ENCODE data around the gene CATSPERE.
A peak's percentile ranks its signal among the peaks of the same experiment; 100 is the strongest.
"Not testable (repeated sequence)": the region's sequence is repeated elsewhere in the genome, so short reads cannot be mapped to it uniquely, and the experiment has no call there.

CATSPERE gene

DNA sequence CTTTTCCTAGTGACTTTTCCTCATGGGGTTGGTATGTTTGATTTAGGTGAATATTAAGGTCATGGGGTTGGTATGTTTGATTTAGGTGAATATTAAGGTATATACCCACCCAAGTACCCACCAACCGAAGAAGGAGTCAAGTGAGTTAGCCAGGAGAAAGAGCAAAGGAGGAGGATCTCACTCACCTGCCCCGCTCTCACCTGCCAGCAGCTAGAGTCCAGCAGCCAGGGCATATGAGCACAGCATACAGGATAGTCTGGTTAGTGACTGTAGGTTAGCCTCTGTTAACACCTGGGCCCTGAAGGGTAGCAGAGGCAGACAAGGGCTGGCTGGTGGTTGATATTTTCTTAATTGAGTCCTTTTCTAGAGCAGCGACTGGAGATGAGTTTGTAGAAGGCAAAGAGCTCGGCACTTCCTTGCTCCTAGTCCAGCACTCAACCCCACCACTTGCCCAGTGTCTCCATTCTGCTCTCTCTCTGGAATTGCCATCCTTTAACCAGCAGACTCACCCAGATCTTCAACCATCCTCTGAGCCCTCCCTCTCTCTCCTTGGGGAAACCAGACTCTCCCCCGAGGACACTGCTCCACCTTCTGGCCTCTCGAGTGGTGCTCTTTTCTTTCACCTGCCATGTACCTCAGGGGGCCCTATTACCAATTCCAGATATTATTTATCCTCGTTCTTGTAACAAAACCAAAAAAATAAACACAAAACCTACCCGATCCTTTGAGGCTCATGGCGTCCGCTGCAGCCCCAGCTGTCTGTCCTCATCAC is 175.6 kb downstream of the CATSPERE start:
- no peak for DNase-seq

DNA sequence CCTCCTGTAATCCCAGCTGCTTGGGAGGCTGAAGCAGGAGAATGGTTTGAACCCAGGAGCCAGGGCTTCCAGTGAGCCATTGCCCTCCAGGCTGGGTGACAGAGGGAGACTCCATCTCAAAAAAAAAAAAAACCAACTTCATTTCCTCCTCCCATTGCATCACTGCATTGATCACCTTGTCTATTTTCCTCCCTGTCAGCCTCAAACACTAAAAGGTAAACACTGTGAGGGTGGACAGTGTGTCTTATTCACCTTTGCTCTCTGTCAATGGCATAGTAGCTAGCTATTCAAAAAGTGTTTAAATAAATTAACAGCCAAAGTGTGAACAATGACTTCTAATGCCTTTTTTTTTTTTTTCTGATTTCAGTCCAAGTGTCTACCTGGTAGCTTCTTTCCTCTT is 178.5 kb downstream of the CATSPERE start:
- DNase-seq: no peak

DNA sequence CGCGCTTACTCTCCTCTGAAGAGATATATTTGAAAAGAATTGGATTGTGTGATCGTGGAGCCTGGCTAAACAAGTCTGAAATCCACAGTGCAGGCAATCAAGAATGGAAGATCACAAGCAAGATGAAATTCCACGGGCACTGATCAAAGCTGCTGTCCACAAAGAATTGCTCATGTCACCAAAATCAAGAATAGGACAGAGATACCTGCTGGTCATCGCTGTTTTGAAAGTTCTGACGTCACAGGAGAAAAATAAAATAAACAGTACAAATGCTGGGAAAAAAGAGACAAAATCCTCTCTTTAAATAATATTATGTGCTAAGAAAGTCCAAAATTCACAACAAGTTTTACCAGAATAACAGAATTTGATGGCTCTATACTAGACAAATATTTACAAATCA is 179.8 kb downstream of the CATSPERE start:
- no peak for DNase-seq

DNA sequence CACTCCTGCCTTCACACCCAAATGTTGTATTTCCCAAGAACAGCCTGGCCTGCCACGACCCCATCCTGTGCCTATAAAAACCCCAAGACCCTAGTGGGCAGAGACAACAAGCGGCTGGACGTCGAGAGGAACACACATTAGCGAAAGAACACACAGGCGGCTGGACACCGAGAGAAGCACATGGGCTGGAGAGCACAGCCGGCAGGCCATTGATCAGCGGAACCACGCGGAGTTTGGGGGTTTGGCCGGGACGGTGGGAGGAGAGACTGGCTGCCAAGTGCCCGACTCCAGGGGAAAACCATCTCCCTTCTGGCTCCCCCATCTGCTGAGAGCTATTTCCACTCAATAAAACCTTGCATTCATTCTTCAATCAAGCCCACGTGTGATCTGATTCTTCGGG is 181.5 kb downstream of the CATSPERE start:
- no peak for DNase-seq

DNA sequence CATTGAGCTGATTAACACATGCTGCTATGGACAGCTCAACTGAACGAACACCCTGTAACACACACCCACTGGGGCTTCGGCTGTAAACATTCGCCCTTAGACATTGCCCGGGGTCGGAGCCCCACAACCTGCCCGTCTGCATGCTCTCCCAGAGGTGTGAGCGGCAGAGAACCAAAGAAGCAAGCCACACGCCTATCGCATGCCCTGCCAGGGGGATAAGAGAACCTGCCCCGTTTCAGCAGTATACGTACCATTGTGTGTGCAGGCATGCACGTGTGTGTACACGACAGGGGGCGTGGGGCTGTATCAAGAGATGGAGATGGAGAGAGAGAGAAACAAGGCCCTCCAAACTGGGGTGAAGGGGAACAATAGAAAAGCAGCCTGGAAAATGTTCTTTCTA is 181.9 kb downstream of the CATSPERE start:
- DNase-seq: no peak

DNA sequence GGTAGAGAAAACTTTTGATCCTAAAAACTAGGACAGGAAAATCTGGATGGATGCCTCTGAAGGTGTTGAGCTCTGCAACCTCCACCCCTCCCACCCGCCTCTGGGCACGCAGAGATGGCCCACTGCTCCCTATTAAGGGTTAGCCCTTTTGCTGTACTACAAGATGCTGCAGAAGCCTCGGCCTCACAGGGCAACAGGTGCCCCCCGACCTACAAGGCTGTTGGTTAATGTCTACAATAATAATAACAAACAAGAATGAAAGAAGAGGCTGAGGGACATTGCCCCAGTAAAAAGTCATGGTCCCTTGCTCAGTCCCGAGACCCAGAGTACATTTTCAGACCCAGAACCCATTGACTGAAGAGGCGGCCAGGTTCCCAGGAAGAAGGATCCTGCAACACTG is 184.3 kb downstream of the CATSPERE start:
- DNase-seq: no peak

DNA sequence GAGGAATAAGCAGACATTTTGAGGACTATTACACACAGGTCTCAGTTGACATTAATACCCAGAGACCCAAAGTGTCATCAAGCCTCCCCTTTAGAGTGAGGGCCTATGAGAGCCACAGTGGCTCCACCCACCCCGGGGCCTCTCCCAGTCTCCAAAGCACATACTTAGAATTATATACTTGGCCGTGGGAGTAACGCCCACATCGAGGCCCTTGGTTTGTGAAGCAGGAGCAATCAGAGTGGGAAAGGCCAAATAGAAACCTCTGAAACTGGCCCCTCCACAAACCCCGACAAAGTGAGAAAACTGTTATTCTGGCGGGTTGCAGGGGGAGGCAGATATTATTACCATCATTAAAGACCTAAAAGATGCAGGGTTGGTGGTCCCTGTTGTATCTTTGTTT is 184.8 kb downstream of the CATSPERE start:
- no peak for DNase-seq

DNA sequence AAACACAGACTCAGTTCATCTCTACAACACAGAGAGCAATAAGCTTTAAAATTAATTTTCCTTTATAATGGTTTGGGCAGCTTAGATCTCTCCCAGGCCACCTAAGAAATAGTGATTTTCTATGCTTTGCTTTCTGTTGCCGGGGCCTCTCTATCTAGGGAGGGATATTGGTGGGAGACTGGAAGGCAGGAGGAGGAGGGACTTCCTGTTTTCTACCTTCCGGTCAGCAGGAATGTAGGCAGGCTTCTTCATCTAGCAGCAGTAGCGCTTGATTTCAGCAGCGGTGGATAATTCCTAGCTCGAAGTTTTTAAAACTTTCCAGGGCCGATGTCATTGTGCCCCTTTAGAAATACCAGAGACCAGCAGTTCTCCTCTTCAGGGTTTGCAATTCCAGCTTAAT is 186.7 kb downstream of the CATSPERE start:
- DNase-seq: no peak

DNA sequence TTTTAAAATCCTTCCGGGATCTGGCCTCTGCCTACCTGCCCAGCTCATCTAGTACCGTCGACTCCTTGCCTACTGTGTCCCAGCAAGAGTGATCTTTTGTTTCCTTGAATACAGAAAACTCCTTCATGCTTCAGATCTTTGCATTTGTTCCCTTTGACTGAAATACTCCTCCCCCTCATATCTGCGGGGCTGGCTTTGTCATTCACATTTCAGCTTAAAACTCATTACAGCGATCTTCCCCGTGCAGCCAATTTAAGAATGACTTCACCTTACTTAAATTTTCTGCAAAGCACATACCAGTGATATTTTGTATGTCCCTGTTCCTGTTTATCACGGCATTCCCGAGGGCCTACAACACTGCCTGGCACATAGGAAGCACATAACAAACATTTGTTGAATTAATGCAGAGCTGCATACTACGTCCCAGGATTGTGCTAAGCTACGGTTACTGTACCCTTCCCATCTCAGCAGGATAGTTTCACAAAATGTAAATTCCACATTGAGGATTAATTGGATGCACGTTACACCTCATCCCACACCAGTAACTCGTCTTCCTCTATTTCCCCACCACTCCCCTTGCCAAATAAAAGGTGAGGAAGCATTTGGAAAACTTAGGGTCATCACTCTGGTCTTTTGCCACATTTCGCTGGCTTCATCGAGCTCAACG is 191.0 kb downstream of the CATSPERE start:
- DNase-seq: peak; percentile 11

DNA sequence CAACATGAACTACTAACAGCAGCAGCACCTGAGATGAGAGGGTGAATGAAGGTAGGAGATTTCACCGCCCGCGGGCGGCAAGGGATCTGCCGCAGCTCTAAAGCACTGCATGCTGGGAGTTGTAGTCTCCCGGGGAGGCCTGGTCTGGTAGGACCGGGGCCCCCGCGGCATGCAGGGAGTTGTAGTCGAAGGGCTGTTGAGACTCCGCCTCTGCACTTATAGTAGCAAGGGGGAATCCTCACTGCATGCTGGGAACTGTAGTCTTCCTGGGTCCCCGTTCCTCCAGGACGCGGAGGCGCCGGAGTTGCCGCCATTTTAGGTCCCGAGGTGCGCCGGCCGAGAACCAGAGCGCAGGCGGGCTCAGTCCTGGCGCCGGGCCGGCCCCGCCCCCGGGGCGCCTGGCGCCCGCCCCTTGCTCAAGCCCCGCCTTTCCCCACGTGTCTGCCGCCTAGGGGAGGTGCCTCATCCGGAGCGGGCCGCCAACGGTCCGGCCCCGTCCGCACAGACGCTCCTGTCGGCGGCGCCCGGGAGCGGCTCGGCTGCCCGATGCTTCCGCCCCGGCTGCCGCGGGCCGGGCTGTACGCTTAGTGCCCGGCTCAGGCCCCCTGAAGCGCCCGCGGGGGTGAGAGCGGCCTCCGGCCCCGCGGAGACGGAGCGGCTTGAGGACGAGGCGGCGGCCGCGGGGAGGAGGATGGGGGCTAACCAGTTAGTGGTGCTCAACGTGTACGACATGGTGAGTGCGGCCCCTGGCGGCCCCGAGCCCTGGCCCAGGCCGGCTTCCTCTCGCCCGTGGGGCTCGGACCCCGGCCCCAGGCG is 191.8 kb downstream of the CATSPERE start, which contains the start of gene DESI2:
Gene DESI2 (plus strand): TSS at position 504 of the 816 bp plus-strand sequence. CDS start 188 bp downstream, at position 692.
- DNase-seq: peak; percentile 98

DNA sequence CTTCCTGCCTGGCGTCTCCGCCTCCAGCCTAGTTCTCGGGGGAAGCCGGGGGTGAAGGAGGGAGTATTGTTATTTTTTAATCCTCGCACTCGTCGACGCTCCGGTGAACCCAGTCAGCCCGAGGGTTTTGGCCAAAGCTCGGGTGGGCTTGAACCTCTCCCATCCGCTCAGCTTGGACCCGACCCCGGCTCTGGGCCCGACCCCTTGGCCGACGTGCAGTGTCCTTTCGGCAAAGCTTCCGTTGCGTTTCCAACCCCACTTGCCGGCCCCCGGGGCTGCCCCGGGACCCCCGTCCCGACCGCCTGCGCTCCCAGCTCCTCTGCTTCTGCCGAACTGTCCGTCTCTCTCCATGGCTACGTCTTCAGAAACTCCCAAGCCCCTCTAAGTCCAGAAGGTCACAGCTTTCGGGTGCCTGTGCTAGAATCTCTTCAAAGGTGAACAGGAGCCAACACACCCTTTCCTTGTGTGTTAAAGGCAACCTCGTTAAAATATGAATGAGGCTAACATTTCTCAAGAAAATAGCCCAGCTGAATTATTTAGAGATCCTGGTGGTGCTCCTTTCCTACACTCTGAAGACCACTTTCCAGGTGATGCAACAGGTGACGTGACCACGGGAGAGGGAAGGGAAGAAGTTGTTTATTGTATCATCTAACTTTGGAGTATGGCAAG is 192.5 kb downstream of the CATSPERE start:
- DNase-seq: no peak

DNA sequence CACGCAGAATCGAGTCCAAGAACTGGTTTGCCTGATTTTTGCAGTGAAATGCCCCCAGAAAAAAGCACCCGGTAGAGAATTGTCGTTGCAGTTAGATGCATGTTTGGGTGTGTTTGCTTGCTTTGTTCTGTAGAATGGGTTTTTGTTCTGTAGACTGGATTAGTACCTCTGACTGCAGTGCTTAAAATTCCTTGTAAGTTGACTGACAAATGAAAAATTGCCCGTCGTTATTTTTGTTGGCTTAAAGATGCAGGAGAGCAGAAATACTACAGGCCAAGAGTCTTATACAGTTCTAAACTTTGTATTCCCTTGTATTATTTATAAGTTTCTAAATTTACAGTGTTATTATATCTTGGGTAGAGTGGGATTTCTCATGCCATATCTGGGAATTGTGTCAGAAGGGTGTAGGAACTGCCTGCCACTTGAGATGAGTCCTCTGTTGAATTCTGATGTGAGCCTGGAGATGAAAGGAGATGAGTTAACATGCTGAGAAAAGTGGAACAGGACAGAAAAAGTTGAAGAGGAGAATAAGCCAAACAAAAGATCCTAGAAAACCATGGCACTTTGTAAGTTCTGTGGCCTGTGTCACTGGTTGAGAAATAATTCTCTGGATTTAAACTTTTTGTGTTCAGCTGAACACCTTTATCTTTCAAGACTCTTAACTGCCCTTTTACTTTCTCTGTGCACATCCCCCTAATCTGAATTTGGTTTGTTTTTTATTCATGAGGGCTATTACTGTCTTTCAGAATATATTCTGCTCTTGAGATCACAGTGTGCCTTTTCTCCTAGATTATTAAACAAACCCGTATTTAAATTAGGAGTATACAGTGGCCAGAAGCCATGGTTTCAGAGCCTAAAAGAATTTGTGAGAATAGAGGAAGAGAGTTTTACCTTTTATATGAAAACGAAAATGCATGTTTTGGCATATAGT is 193.3 kb downstream of the CATSPERE start:
- DNase-seq: no peak

DNA sequence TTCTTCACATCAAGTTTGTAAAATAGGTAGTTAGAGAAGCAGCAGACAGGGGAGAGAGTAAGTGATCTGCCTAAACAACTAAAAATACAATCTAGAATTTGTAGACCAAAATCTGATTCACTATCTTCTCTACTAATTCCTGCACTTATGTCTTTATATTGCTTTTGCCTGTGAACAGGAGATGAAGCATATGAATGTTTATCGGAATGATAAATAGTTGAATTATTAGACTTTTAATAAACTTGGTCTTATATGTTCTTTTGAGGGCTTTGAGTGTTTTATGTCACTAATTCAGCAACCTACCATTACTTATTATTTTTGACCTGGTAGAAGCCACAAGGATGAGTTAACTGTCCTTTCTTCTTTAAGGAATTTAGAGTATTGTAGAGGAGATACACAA is 194.1 kb downstream of the CATSPERE start:
- no peak for DNase-seq

DNA sequence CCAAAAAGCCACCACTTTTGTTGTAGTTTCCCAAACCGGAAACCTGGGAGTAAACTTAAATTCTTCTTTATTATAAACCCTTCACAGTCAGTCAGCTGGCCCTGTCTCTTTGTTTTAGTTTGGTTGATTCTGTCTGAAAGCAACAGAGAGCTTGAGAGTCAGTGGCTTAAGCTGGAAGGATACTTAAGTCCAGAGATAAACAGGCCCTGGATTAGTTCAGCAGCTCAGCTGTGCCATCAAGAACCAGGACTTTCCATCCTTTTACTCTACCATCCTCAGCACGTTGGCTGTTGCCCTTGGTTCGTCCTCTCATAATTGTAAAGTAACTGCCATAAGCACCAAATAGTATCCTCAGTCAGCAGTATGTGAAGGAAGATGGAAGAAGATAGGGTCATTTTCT is 196.3 kb downstream of the CATSPERE start:
- no peak for DNase-seq

DNA sequence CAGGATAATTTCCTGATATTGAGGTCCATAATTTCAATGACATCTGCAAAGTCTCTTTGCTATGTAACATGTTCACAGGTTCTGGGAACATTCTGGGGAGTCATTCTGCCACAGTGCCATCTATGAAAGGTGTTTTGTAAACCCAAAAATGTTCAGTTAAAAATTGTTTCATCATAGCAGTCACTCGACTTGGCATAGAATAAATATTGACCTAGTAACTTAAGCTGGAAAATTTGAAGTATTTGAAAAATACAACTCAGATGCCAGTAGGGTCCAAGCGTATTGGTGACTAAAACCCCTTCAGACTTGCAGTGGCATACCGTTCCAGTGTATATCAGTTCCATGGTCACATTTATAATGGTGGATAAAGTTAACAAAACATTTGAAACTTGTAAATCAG is 198.6 kb downstream of the CATSPERE start:
- DNase-seq: no peak

DNA sequence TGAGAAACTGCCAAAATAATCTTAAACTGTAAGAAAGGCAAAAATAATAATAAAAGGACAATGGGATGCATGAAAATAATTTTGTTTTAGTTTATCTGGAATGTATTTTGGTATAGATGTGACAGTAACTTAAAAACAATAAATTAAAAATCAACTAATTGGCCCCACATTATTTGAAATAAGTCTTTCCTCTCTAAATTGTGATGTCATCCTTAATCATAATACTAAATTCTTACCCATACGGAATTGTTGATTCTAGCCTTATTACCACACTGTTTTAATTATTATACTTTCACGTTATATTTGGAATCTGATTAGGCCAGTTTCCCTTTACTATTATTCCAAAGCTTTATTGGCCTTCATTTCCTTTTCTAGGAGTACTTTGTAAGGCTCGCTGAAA is 199.5 kb downstream of the CATSPERE start:
- DNase-seq: no peak

DNA sequence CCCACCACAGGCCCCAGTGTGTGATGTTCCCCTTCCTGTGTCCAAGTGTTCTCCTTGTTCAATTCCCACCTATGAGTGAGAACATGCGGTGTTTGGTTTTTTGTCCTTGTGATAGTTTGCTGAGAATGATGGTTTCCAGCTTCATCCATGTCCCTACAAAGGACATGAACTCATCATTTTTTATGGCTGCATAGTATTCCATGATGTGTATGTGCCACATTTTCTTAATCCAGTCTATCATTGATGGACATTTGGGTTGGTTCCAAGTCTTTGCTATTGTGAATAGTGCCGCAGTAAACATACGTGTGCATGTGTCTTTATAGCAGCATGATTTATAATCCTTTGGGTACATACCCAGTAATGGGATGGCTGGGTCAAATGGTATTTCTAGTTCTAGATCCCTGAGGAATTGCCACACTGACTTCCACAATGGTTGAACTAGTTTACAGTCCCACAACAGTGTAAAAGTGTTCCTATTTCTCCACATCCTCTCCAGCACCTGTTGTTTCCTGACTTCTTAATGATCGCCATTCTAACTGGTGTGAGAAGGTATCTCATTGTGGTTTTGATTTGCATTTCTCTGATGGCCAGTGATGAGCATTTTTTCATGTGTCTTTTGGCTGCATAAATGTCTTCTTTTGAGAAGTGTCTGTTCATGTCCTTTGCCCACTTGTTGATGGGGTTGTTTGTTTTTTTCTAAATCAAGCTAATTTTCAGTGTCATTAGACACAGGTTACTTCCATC is 200.7 kb downstream of the CATSPERE start:
- DNase-seq: not testable (repeated sequence)

DNA sequence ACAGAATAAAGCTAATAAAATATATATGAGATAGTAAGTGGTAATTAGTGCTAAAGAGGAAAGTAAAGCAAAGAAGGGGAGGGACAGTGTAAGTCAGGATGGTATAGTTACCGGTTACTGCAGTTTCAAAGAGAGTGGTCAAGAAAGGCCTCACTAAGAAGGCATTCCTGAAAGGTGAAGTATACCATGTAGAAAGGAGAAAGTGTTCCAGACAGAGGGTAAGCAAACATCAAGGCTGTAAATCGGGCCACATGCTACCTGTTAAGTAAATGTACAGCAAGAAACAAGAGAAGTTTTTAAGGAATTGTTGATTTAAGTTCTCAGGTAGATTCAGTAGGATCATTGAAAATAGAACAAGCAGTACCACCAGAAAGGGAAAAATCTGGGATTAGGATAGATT is 201.5 kb downstream of the CATSPERE start:
- DNase-seq: no peak

DNA sequence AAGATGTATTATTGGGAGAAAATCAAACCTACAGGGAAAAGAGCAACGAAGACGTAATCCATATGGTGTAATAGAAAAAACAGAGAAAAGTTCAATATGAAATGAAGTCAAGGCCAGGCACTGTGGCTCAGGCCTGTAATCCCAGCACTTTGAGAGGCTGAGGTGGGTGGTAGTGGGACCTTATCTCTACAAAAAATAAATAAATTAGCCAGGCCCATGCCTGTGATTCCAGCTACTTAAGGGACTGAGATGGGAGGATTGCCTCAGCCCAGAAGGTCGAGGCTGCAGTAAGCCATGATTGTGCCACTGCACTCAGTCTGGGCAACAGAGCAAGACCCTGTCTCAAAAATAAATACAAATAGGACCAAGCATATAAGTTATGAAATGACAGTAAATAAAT is 203.3 kb downstream of the CATSPERE start:
- no peak for DNase-seq

DNA sequence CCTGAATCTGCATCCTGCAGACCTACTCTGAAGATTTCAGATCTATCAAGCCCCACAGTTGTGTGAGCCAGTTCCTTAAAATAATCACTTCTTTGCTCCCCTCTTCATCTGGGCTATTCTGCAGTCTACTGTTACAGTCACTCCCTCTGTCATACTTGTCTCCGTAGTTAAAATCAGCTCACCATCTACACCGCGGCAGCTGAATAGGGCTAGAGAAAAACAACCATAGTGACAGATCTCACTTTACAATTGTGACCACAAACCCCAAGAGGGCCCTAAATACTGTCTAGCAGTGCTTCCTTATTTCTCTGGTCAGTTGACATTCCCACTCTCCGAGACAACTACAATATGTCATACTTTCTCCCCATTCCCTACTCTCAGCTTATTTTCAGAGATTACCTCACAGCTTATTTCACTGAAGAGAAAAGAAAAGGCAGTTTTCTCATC is 204.7 kb downstream of the CATSPERE start:
- DNase-seq: no peak
